Adipose tissue (tissue), 3 donors: ENCODE data around the gene OVCA2. TPM values are rescaled to one million over a fixed set of nuclear protein-coding genes. Genes with fewer than 3 reads are reported as not detected.
A peak's percentile ranks its signal among the peaks of the same experiment; 100 is the strongest.

Source experiments
- H3K27ac ChIP-seq: one replicate; pipeline ENCODE4 v1.5.1; 2013; ENCODE audit warnings: low read depth, low read length
- WGBS, 3 donors: extraction: QIAGEN DNeasy Blood & Tissue Kit; methylation state at CpG; one replicate each; pipeline ENCODE4 v1.1.7; 2013; 5-methylcytosine and 5-hydroxymethylcytosine counted together
- polyA plus RNA-seq, 3 donors: library from polyadenylated mRNA; stranded (reverse); fragments of 200-250 nt; gene quantifications; one replicate each; pipeline ENCODE4 v1.2.3, GENCODE V29; 2013
- donor health status: healthy with polysubstance abuse.
- donor health status: Bipolar disorder and iron deficiency.
- donor health status: healthy.

OVCA2 gene
- polyA plus RNA-seq, 3 donors = 30.9 to 40.7 (median 38.7) TPM

GRCh38 chr17:2059547-2060384, 17.9 kb downstream of the OVCA2 start:
- 48 to 74% (median 50%) methylated on average over 21 of the region's 21 CpGs for WGBS, 3 donors
- H3K27ac ChIP-seq = no peak overlapping the region

DNA sequence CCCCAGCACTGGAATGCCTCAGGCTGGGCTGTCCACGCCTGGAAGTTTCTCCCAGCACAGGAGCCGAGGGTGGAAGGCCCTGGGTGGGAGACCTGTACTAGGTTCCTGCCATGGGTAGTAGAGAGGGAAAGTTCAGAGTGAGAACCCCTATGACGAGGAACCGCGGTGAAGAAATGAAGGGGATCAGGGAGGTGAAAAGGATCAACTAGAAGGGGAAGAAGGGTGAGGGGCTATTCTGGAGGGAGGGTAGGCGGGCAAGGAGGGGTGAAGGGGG, 18.5 kb downstream of the OVCA2 start:
- 57 to 90% (median 69%) methylated on average over 6 of the region's 6 CpGs for WGBS, 3 donors

DNA sequence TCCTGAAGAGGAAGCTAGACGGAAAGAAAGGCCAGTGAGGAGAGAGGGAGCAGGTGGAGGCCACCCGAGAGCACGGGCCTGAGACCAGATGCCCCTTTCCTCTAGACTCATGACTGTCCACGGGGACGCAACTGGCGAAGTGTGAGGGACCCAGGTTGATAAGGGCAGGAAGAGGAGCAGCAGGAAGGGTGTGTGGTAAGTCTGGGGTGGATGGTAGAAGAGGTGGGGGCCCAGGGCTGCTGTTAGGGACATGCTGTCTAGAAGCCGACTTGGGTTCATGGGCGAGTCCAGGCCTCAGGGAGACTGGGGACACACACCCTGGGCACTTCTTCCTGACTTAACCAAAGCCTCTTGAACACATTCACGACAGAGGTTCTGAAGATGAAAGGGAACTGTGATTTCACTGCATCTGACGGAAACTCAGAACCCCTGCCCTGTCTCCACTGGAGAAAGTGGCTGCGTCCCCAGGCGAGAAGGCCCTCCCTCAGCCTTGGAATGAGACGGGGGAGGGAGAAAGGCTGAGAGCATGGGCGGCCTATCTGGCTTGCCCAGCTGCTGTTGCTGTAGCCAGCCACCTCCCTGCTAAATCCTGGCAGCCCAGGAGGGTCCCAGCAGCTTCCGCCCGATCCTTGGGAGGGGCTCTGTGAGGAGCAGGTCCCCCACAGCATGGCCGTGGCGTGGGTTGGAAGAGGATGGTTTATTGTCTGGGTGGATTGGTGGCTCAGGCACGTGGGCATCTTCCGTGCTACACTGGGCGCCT, 19.0 kb downstream of the OVCA2 start:
- WGBS, 3 donors = 55 to 82% (median 59%) methylated on average over 21 of the region's 21 CpGs
- H3K27ac ChIP-seq = no peak overlapping the region

More for the DNA sequence above, 18.5 kb downstream of the OVCA2 start:
- no peak overlapping the region for H3K27ac ChIP-seq

DNA sequence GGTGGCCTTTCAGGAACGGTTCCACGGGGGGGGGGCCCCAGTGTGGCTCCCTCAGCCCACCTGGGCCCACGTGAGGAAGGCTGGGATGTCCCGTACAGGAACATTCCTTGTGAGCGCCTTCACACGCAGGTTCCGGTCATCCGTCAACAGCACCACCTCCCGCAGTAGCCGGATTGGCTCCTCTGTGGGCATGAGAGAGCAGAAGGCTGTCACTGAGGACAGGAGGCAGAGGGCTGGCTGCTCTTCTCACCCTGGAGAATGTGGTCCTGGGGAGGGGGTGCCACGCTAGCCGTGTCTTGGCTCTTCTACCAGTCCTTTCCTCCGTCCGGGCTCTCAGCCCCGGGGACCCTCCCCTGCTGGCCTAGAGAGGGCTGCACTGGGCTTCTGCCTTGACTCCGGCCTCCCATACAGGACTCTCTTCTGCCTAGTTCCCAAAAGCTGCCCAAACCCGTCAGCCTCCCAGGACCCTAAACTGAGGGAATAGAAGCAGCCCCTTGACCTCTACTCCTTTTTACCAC, 19.7 kb downstream of the OVCA2 start:
- no peak overlapping the region for H3K27ac ChIP-seq
- WGBS, 3 donors = 75 to 83% (median 75%) methylated on average over 15 to 17 of the region's 17 CpGs

DNA sequence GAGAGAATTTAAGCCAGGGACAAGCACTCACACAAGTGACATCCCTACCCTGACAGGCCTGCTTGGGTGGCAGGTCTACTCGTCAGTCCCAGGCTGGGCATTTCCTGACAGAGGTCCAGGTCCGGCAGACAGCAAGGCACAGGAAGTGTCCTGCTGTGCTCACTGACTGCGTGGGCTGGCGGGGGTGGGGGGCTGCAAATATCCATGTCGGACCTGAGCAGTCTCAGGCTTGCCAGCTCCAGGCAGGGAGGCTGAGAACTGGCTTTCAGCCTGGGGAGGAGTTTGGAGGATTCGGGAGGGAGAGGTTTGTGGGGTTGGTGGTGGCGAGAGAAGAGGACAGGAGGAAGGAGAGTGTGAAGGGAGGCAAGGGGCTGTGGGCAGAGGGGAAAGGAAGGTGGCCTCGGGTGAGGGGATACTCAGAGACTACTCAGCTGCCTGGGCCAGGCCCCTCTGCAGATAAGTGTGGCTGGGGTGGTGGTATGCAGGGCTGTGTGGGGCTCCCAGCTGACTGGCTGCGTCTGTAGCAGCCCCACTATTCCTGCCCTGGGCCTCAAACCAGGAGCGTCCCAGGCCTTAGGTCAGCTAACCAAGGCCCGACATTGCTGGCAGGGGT, 20.9 kb downstream of the OVCA2 start:
- no peak overlapping the region for H3K27ac ChIP-seq
- 34 to 69% (median 47%) methylated on average over 11 of the region's 11 CpGs for WGBS, 3 donors

DNA sequence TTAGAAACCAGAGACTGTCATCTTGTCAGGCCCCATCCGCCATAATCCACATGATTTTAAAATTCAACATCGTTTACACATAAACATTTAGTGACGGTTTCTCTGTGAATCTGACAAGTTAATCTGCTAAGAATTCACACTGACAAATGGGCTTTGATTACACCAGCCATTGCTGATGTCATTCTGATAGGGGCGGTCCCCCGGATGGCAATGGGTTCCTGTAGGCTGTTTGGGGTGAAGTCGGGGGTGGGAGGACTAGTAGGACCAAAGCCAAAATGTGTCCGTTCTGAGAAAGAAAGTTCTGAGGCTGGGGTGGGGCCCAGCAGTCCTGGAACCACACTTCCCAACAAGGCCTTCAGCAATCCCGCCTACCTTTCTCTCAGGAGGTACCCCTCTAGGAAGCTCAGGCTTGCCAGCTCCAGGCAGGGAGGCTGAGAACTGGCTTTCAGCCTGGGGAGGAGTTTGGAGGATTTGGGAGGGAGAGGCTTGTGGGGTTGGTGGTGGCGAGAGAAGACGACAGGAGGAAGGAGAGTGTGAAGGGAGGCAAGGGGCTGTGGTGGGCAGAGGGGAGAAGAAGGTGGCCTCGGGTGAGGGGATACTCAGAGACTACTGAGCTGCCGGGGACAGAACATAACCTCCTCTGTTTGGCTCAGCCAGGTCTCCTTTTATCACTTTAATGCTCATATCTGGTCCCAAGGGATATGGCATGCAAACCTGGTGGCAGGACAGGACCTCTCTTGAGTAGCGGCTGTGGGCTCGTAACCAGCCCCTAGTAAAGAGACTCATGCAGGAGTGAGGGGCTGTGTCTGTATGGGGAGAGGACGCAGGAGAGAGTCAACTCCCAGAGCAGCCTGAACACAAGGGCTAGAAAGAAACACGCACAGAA, 21.7 kb downstream of the OVCA2 start:
- WGBS, 3 donors = 60 to 80% (median 61%) methylated on average over 16 of the region's 16 CpGs
- H3K27ac ChIP-seq = peak overlapping the region; percentile 35

GRCh38 chr17:2064147-2064489, 22.3 kb downstream of the OVCA2 start:
- WGBS, 3 donors = 58 to 75% (median 63%) methylated on average over 5 of the region's 5 CpGs

GRCh38 chr17:2064520-2064971, 22.7 kb downstream of the OVCA2 start:
- H3K27ac ChIP-seq = peak overlapping the region; percentile 35
- WGBS, 3 donors = 61 to 83% (median 62%) methylated on average over 6 of the region's 6 CpGs

More at GRCh38 chr17:2064147-2064489, 22.3 kb downstream of the OVCA2 start:
- H3K27ac ChIP-seq = peak overlapping the region; percentile 35

- WGBS, 3 donors = 75 to 85% (median 77%) methylated on average over 23 to 24 of the region's 24 CpGs
- H3K27ac ChIP-seq = no peak overlapping the region
These were observed 23.4 kb downstream of the OVCA2 start for GRCh38 chr17:2064980-2065785.

- 66 to 84% (median 67%) methylated on average over 10 of the region's 10 CpGs for WGBS, 3 donors
These were observed 24.2 kb downstream of the OVCA2 start for GRCh38 chr17:2065949-2066400.

GRCh38 chr17:2067048-2067561, 25.3 kb downstream of the OVCA2 start:
- 45 to 79% (median 62%) methylated on average over 14 of the region's 14 CpGs for WGBS, 3 donors
- H3K27ac ChIP-seq = peak overlapping the region; percentile 49

More at GRCh38 chr17:2065949-2066400, 24.2 kb downstream of the OVCA2 start:
- H3K27ac ChIP-seq = peak overlapping the region; percentile 67

DNA sequence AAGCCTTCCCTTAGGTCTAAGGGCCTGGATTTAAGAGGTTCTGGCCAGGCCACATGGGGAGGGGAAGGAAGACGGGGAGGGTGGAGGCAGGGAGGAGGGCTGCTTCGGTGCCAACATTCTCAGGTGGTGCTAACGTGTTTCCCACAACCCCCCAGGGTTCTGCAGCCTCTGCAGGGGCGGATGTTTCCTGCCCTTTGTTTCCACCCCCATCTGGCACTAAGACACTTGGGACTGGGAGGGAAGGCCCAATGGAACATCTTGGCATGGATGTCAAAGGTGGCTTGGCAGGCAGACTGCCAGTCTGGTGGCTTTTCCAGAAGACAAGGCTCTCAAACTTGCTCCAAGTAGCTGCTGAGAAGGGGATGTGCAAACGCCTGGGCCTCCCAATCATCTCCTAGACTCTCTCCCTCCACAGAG, 25.8 kb downstream of the OVCA2 start:
- 37 to 65% (median 37%) methylated on average over 5 of the region's 5 CpGs for WGBS, 3 donors
- H3K27ac ChIP-seq = peak overlapping the region; percentile 49

- WGBS, 3 donors = 60 to 73% (median 66%) methylated on average over 6 of the region's 6 CpGs
- no peak overlapping the region for H3K27ac ChIP-seq
These were observed 26.3 kb downstream of the OVCA2 start for GRCh38 chr17:2068031-2068518.

GRCh38 chr17:2068519-2069051, 26.8 kb downstream of the OVCA2 start:
- H3K27ac ChIP-seq = no peak overlapping the region
- 62 to 78% (median 62%) methylated on average over 15 of the region's 15 CpGs for WGBS, 3 donors

- no peak overlapping the region for H3K27ac ChIP-seq
- WGBS, 3 donors = 74 to 83% (median 76%) methylated on average over 13 of the region's 13 CpGs
These were observed 28.6 kb downstream of the OVCA2 start for GRCh38 chr17:2070241-2071023.

- WGBS, 3 donors = 82 to 88% (median 82%) methylated on average over 6 of the region's 6 CpGs
- H3K27ac ChIP-seq = peak overlapping the region; percentile 48
These were observed 29.2 kb downstream of the OVCA2 start for GRCh38 chr17:2071024-2071385.
